Neural progenitor cell (in vitro differentiated cells): ENCODE measurements around the gene HNRNPA1. TPM values are rescaled to one million over a fixed set of nuclear protein-coding genes. Genes with fewer than 3 reads are reported as not detected.
A peak's percentile ranks its signal among the peaks of the same experiment; 100 is the strongest.

Experiments
- DNase-seq: peaks from one replicate; pipeline ENCODE4 v3.0.0-alpha.2; 2016; ENCODE audit warnings: low spot score
- H2AFZ ChIP-seq: fragments of 200-600 bp; sonication (generic); replicated peaks from 2 replicates; pipeline ENCODE4 v1.6.1; 2016; ENCODE audit warnings: antibody characterized with exemption
- H3F3A ChIP-seq: fragments of 200-600 bp; sonication (generic); 2 replicates; pipeline ENCODE4 v1.6.1; 2016; ENCODE audit warnings: antibody characterized with exemption, low read depth
- H3K27ac ChIP-seq: fragments of 200-600 bp; sonication (generic); 2 replicates; pipeline ENCODE4 v1.5.1; 2016; ENCODE audit warnings: mild to moderate bottlenecking
- H3K27me3 ChIP-seq: fragments of 200-600 bp; sonication (generic); 2 replicates; pipeline ENCODE4 v1.6.1; 2016; ENCODE audit warnings: mild to moderate bottlenecking, moderate library complexity
- H3K36me3 ChIP-seq: fragments of 200-600 bp; sonication (generic); 2 replicates; pipeline ENCODE4 v1.5.1; 2016
- H3K4me1 ChIP-seq: fragments of 200-600 bp; sonication (generic); 2 replicates; pipeline ENCODE4 v1.6.1; 2016; ENCODE audit warnings: mixed run types
- H3K4me2 ChIP-seq: fragments of 200-600 bp; sonication (generic); 2 replicates; pipeline ENCODE4 v1.6.1; 2016
- H3K4me3 ChIP-seq: fragments of 200-600 bp; sonication (generic); 2 replicates; pipeline ENCODE4 v1.5.1; 2016
- H3K79me2 ChIP-seq: fragments of 200-600 bp; sonication (generic); 2 replicates; pipeline ENCODE4 v1.6.1; 2016; ENCODE audit warnings: low read depth
- H3K9ac ChIP-seq: fragments of 200-600 bp; sonication (generic); 2 replicates; pipeline ENCODE4 v1.6.1; 2016
- H3K9me3 ChIP-seq: fragments of 200-600 bp; sonication (generic); 2 replicates; pipeline ENCODE4 v1.5.1; 2016; ENCODE audit warnings: low read depth
- H4K20me1 ChIP-seq: fragments of 200-600 bp; sonication (generic); 2 replicates; pipeline ENCODE4 v1.6.1; 2016; ENCODE audit warnings: low read depth
- H3K27ac Mint-ChIP-seq: 3 replicates; pipeline ENCODE4 v1.8.0; 2021; ENCODE audit warnings: mixed read lengths
- H3K27me3 Mint-ChIP-seq: 2 replicates; pipeline ENCODE4 v1.8.0; 2022; ENCODE audit warnings: low read depth, mild to moderate bottlenecking, inconsistent platforms, moderate library complexity, mixed read lengths; ENCODE audit not compliant: insufficient read depth
- H3K36me3 Mint-ChIP-seq: 3 replicates; pipeline ENCODE4 v1.8.0; 2021; ENCODE audit warnings: mixed read lengths
- H3K4me1 Mint-ChIP-seq: 3 replicates; pipeline ENCODE4 v1.8.0; 2021; ENCODE audit warnings: mixed read lengths
- H3K4me3 Mint-ChIP-seq: 3 replicates; pipeline ENCODE4 v1.8.0; 2021; ENCODE audit warnings: mild to moderate bottlenecking, moderate library complexity, mixed read lengths
- H3K9me3 Mint-ChIP-seq: 3 replicates; pipeline ENCODE4 v1.8.0; 2020; ENCODE audit warnings: mixed read lengths
- EZH2 ChIP-seq: fragments of 200-600 bp; sonication (generic); IDR thresholded peaks from 2 replicates; pipeline ENCODE4 v1.6.1; 2017; ENCODE audit warnings: antibody characterized with exemption, mild to moderate bottlenecking, moderate library complexity
- EZH2phosphoT487 ChIP-seq: fragments of 200-600 bp; sonication (generic); IDR thresholded peaks from 2 replicates; pipeline ENCODE4 v1.6.1; 2017; ENCODE audit warnings: antibody characterized with exemption
- small RNA-seq: library from RNA; depleted of rRNA; stranded (forward); fragments of <200 nt; gene quantifications from one replicate; pipeline ENCODE3, GENCODE V24; 2015
- total RNA-seq: library from RNA; depleted of rRNA; stranded (reverse); fragments of >200 nt; gene quantifications from 2 replicates; pipeline ENCODE4 v1.2.3, GENCODE V29; 2015; ENCODE audit warnings: low replicate concordance
- TF ChIP-seq, protein P1 (sequence below): fragments of 200-600 bp; sonication (generic); IDR thresholded peaks from 2 replicates; pipeline ENCODE4 v1.5.1; 2017; ENCODE audit warnings: antibody characterized with exemption, mild to moderate bottlenecking

HNRNPA1 gene
- total RNA-seq, 1 donor from 2014 or later, result 2,341 TPM

GRCh38 chr12:54333420-54334034 lies 53.0 kb downstream of the HNRNPA1 start:
- H3K27ac Mint-ChIP-seq, result peak overlapping the region; percentile 46
- Histone ChIP-seq H3K4me1 (peaks cover 27% of the 10 kb centered on the region), H3K27ac (no peak overlapping the region), H3K36me3 (no peaks in the 10 kb centered on the region), H4K20me1 (peaks cover 6% of the 10 kb centered on the region), H3K4me3 (no peak overlapping the region), H3K79me2 (peaks cover 93% of the 10 kb centered on the region), H3K9ac (no peak overlapping the region), H2AFZ (no peak overlapping the region), H3K4me2 (no peak overlapping the region), H3K27me3 (no peaks in the 10 kb centered on the region), H3K9me3 (no peaks in the 10 kb centered on the region), H3F3A (peaks cover 36% of the 10 kb centered on the region)
- no peaks in the 10 kb centered on the region for H3K9me3 Mint-ChIP-seq
- H3K27me3 Mint-ChIP-seq, result peaks cover 4% of the 10 kb centered on the region
- H3K4me3 Mint-ChIP-seq, result no peak overlapping the region
- DNase-seq, result no peak
- TF ChIP-seq, protein P1, sequence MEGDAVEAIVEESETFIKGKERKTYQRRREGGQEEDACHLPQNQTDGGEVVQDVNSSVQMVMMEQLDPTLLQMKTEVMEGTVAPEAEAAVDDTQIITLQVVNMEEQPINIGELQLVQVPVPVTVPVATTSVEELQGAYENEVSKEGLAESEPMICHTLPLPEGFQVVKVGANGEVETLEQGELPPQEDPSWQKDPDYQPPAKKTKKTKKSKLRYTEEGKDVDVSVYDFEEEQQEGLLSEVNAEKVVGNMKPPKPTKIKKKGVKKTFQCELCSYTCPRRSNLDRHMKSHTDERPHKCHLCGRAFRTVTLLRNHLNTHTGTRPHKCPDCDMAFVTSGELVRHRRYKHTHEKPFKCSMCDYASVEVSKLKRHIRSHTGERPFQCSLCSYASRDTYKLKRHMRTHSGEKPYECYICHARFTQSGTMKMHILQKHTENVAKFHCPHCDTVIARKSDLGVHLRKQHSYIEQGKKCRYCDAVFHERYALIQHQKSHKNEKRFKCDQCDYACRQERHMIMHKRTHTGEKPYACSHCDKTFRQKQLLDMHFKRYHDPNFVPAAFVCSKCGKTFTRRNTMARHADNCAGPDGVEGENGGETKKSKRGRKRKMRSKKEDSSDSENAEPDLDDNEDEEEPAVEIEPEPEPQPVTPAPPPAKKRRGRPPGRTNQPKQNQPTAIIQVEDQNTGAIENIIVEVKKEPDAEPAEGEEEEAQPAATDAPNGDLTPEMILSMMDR, result no peak
- TF ChIP-seq EZH2, result no peak
- no peak for TF ChIP-seq EZH2phosphoT487
- peaks cover 42% of the 10 kb centered on the region for H3K4me1 Mint-ChIP-seq
- peaks cover 2% of the 10 kb centered on the region for H3K36me3 Mint-ChIP-seq

Small RNA genes lying within 50 kb of the gene (small RNA-seq; reads per million reads assigned to genes)
- gene RN7SL390P (not detected), gene RNU6-950P (not detected)

Other genes with a start within 250 kb of the HNRNPA1 start
- gene HOXC5, start 247.7 kb upstream of the HNRNPA1 start, total RNA-seq, result not detected in 2 replicates
- not detected in 2 replicates for gene HOXC4, start 226.9 kb upstream of the HNRNPA1 start, total RNA-seq
- gene SMUG1, start 91.7 kb upstream of the HNRNPA1 start, total RNA-seq, result 42.9 and 49.4 TPM in 2 replicates
- gene CBX5, start 604 bp upstream of the HNRNPA1 start, total RNA-seq, result 232 and 288 TPM in 2 replicates
- 2.8 and 4.3 TPM in 2 replicates for gene NFE2, start 20.3 kb downstream of the HNRNPA1 start, total RNA-seq
- 197 and 219 TPM in 2 replicates for gene COPZ1, start 44.4 kb downstream of the HNRNPA1 start, total RNA-seq
- gene GPR84, start 83.8 kb downstream of the HNRNPA1 start, total RNA-seq, result not detected in 2 replicates
- 6.2 and 7.2 TPM in 2 replicates for gene ZNF385A, start 104.0 kb downstream of the HNRNPA1 start, total RNA-seq
- 37.7 and 70.8 TPM in 2 replicates for gene ITGA5, start 138.5 kb downstream of the HNRNPA1 start, total RNA-seq
- gene GTSF1, start 192.9 kb downstream of the HNRNPA1 start, total RNA-seq, result not detected in 2 replicates
- 0.43 and 2.1 TPM in 2 replicates for gene NCKAP1L, start 217.0 kb downstream of the HNRNPA1 start, total RNA-seq